ENCODE data around the gene CASP14. TPM values are rescaled to one million over a fixed set of nuclear protein-coding genes. Genes with fewer than 3 reads are reported as not detected.

CASP14 gene
- total and polyA plus RNA-seq, 2 experiments from 2014 or later, result not detected

GRCh38 chr19:15028490-15028889 lies 20.8 kb upstream of the CASP14 start (continued):
- TF ChIP-seq ZNF462 (CRISPR knock-in tag; IDR thresholded peaks at IDR 0.05), result no peak
- TF ChIP-seq ETS1 (IDR thresholded peaks at IDR 0.05), result no peak

GRCh38 chr19:15031675-15032074 lies 17.6 kb upstream of the CASP14 start:
- Histone ChIP-seq H3F3A (replicated peaks; ENCODE audit: low read depth) (no peaks in the 10 kb centered on the region), H3K4me1 (ENCODE audit: insufficient read depth) (peaks cover 4% of the 10 kb centered on the region; the same call in 1 of the 2 replicates), H3K9me2 (ENCODE audit: insufficient read depth) (0 out of 2 replicates have a peak, but pooled peaks cover 2% of the 10 kb centered on the region), H2AFZ (no peak overlapping the region), H3K4me3 (no peak overlapping the region), H3K4me2 (no peak overlapping the region), H3K27ac (ENCODE audit: low read depth) (no peak overlapping the region), H4K20me1 (replicated peaks; ENCODE audit: insufficient read depth) (no peaks in the 10 kb centered on the region), H3K27me3 (ENCODE audit: insufficient read depth) (no peaks in the 10 kb centered on the region), H3K79me2 (replicated peaks; ENCODE audit: insufficient read depth) (no peaks in the 10 kb centered on the region), H3K36me3 (ENCODE audit: insufficient read depth) (no peaks in the 10 kb centered on the region)
- no peak for ATAC-seq
- DNase-seq (ENCODE audit: low spot score), result no peak
- Mint-ChIP-seq H3K27ac (no peak overlapping the region), H3K9me3 (peaks cover 46% of the 10 kb centered on the region), H3K27me3 (ENCODE audit: insufficient read depth, low read depth, poor library complexity) (no peaks in the 10 kb centered on the region), H3K36me3 (ENCODE audit: low read depth) (no peaks in the 10 kb centered on the region), H3K4me3 (no peak overlapping the region), H3K4me1 (no peaks in the 10 kb centered on the region)
- no peak for TF ChIP-seq ZNF462 (CRISPR knock-in tag; IDR thresholded peaks at IDR 0.05)
- no peak for TF ChIP-seq CREB1 (CRISPR knock-in tag; IDR thresholded peaks at IDR 0.05; ENCODE audit: low read depth)
- TF ChIP-seq STAT1 (IDR thresholded peaks at IDR 0.05; ENCODE audit: unreplicated experiment), result no peak
- no peak for TF ChIP-seq EZH2 (IDR thresholded peaks at IDR 0.05; ENCODE audit: low read depth, unreplicated experiment)
- TF ChIP-seq POLR2AphosphoS5 (IDR thresholded peaks at IDR 0.05; ENCODE audit: low read depth), result no peak
